ENCODE data around the gene SLC25A52. TPM values are rescaled to one million over a fixed set of nuclear protein-coding genes. Genes with fewer than 3 reads are reported as not detected.
"Not testable (repeated sequence)": the region's sequence is repeated elsewhere in the genome, so short reads cannot be mapped to it uniquely, and the experiment has no call there.

Gene SLC25A52
- total RNA-seq, 2 experiments from 2014 or later = not detected

- Histone ChIP-seq H2AFZ (ENCODE audit: low read length) (peak overlapping the region; percentile 42; the same call in 1 of the 2 replicates), H3K4me3 (ENCODE audit: low read depth, low read length, poor library complexity, severe bottlenecking) (no peak overlapping the region), H3K9me2 (ENCODE audit: insufficient read depth, low read length) (no peaks in the 10 kb centered on the region), H3K4me1 (ENCODE audit: insufficient read depth, low read length, poor library complexity, severe bottlenecking) (peaks cover 14% of the 10 kb centered on the region), H4K20me1 (ENCODE audit: insufficient read depth, low read length) (no peaks in the 10 kb centered on the region), H3K9me3 (ENCODE audit: low read length) (no peaks in the 10 kb centered on the region), H3K27ac (ENCODE audit: low read depth, low read length, poor library complexity, severe bottlenecking) (no peak overlapping the region), H3K36me3 (ENCODE audit: insufficient read depth, low read length) (no peaks in the 10 kb centered on the region; the same call in 1 of the 2 replicates), H3K4me2 (ENCODE audit: low read length) (no peak overlapping the region), H3K79me2 (ENCODE audit: insufficient read depth, low read depth, low read length) (no peaks in the 10 kb centered on the region)
- BruUV-seq (replicated peaks) = no TSS peak
- no peak for TF ChIP-seq EZH2phosphoT487 (IDR thresholded peaks at IDR 0.05; ENCODE audit: borderline replicate concordance, low read depth, low read length)
- TF ChIP-seq CTCF (conservative IDR thresholded peaks at IDR 0.05; ENCODE audit: low read length) = no peak
- CTCF ChIA-PET (ENCODE audit: unreplicated experiment) = no interaction called here
- POLR2A ChIA-PET = no interaction called here
- peak; percentile 6 for DNase-seq (ENCODE audit: low spot score)
- intact Hi-C loops (cut with micrococcal nuclease; ENCODE audit: unreplicated experiment) = loop anchor here (10.0 kb wide), 1 partner anchor 218 kb away; no protein-coding TSS in a partner anchor
These were observed 24.1 kb downstream of the SLC25A52 start for GRCh38 chr18:31736630-31737029.

GRCh38 chr18:31731628-31732027 lies 29.1 kb downstream of the SLC25A52 start:
- no peaks in the 10 kb centered on the region for H3K36me3 ChIP-seq (ENCODE audit: insufficient read depth, low read length)
- H3K79me2 ChIP-seq (ENCODE audit: insufficient read depth, low read depth, low read length) = no peaks in the 10 kb centered on the region
- CTCF ChIA-PET (ENCODE audit: unreplicated experiment) = no interaction called here
- no peak overlapping the region for H3K4me3 ChIP-seq (ENCODE audit: low read depth, low read length, poor library complexity, severe bottlenecking)
- no peak for DNase-seq (ENCODE audit: low spot score)
- intact Hi-C loops (cut with micrococcal nuclease; ENCODE audit: unreplicated experiment) = loop anchor here (10.0 kb wide), 1 partner anchor 223 kb away; no protein-coding TSS in a partner anchor
- H3K9me3 ChIP-seq (ENCODE audit: low read length) = no peaks in the 10 kb centered on the region
- no peak overlapping the region for H3K27ac ChIP-seq (ENCODE audit: low read depth, low read length, poor library complexity, severe bottlenecking)
- TF ChIP-seq CTCF (conservative IDR thresholded peaks at IDR 0.05; ENCODE audit: low read length) = no peak
- TF ChIP-seq EZH2phosphoT487 (IDR thresholded peaks at IDR 0.05; ENCODE audit: borderline replicate concordance, low read depth, low read length) = no peak
- no TSS peak for BruUV-seq (replicated peaks)
- no peak overlapping the region for H2AFZ ChIP-seq (ENCODE audit: low read length)
- H4K20me1 ChIP-seq (ENCODE audit: insufficient read depth, low read length) = no peaks in the 10 kb centered on the region
- no peaks in the 10 kb centered on the region for H3K9me2 ChIP-seq (ENCODE audit: insufficient read depth, low read length)
- H3K4me1 ChIP-seq (ENCODE audit: insufficient read depth, low read length, poor library complexity, severe bottlenecking) = peaks cover 2% of the 10 kb centered on the region
- POLR2A ChIA-PET = no interaction called here
- no peak overlapping the region for H3K4me2 ChIP-seq (ENCODE audit: low read length)

GRCh38 chr18:31729196-31729595 lies 31.5 kb downstream of the SLC25A52 start:
- intact Hi-C loops (cut with micrococcal nuclease; ENCODE audit: unreplicated experiment) = loop anchor here (10.0 kb wide), 1 partner anchor 304 kb away; no protein-coding TSS in a partner anchor
- H3K4me2 ChIP-seq (ENCODE audit: low read length); H3K9me2 ChIP-seq (ENCODE audit: insufficient read depth, low read length); BruUV-seq (replicated peaks); H3K4me1 ChIP-seq (ENCODE audit: insufficient read depth, low read length, poor library complexity, severe bottlenecking); POLR2A ChIA-PET; CTCF ChIA-PET (ENCODE audit: unreplicated experiment); DNase-seq (ENCODE audit: low spot score); H3K79me2 ChIP-seq (ENCODE audit: insufficient read depth, low read depth, low read length); H3K27ac ChIP-seq (ENCODE audit: low read depth, low read length, poor library complexity, severe bottlenecking); H3K36me3 ChIP-seq (ENCODE audit: insufficient read depth, low read length); H3K9me3 ChIP-seq (ENCODE audit: low read length); H4K20me1 ChIP-seq (ENCODE audit: insufficient read depth, low read length); H2AFZ ChIP-seq (ENCODE audit: low read length); H3K4me3 ChIP-seq (ENCODE audit: low read depth, low read length, poor library complexity, severe bottlenecking): not testable (repeated sequence)

All from OCI-LY7 (cell line).